Fibroblast of skin of left quadriceps (primary cell): Measurements from ENCODE around the gene DNAJB2.

Experiments
- DNase-seq, 2 experiments: peaks; one replicate each; pipeline ENCODE4 v3.0.0-alpha.2; 2013; ENCODE audit warnings: low read depth in 2 of 2

DNAJB2 gene

DNA sequence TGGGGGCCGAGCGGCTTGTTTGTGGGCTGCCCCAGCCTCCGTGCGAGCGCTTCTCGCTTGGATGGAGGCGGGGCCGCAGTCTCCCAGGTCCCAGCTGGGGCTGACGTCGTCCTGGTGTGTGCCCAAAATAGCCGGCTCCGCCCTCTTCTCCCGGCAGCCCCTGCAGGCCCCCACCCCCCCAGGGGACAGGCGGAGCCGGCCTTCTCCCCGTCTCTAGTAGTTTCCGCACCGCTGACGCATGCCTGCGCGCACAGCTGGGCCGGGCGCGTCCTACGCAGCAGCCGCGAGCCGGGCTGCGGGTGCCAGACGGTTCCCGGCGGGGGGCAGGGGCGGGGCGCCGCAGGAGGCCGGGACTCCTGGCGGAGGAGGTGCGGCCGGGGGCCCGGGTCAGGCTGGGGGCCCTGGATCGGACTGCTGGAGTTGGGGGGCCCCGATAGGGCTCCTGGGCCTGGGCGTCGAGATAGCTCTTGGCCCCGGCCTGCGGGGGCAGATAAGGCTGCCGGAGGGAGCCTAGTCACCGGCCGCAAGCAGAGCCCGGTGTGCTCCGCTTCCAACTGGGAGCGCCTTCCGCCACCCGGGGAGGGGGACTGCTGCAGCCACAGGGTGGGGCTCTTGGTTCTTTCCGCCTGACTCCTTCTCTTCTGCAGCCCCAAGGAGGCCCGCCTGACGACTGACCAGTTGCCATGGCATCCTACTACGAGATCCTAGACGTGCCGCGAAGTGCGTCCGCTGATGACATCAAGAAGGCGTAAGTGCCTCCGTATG lies at the start of gene DNAJB2:
Gene DNAJB2, plus strand, starts transcription at position 216 of the 765 bp plus-strand sequence. Its CDS starts 468 bp downstream, at position 684.
- DNase-seq, result peak; percentile 98 to 99

DNA sequence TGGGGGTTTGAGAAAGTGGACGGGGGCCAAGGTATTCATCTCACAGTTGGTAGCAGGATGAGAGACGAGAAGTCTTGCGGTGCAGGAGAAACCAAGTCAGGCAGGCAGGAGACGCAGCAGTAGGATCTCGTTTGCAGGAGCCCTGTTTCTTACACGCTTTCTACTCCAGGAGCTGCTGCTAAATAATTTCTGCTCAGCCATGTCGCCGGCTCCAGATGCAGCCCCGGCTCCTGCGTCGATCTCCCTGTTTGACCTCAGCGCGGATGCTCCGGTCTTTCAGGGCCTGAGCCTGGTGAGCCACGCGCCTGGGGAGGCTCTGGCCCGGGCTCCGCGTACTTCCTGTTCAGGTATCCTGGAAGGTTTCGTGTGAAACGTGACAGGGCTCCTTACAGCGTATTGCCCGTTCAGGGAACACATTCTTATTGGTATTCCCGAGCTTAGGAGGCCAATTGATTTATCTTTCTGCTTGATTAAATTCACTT lies 49.1 kb upstream of the DNAJB2 start:
- DNase-seq, result no peak

GRCh38 chr2:219234331-219234730 lies 44.8 kb upstream of the DNAJB2 start:
- DNase-seq, result no peak

GRCh38 chr2:219243291-219243761 lies 35.8 kb upstream of the DNAJB2 start:
- DNase-seq, result no peak

DNA sequence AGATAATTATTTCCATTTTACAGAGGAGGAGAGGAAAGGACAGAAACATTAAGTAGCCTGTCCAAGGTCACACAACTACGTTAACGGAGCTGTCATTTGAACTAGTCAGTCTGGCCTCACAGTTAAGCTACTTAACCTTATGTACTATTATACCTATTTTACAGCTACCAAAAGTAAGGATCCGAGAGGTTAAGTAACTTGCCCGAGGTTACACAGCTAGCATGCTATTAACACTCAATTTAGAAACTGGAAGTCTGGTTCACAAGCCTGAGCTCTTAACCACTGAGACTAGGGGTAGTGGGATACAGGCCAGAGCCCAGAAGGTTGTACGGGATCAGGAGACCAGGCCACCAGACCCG lies 34.4 kb upstream of the DNAJB2 start:
- no peak for DNase-seq

DNA sequence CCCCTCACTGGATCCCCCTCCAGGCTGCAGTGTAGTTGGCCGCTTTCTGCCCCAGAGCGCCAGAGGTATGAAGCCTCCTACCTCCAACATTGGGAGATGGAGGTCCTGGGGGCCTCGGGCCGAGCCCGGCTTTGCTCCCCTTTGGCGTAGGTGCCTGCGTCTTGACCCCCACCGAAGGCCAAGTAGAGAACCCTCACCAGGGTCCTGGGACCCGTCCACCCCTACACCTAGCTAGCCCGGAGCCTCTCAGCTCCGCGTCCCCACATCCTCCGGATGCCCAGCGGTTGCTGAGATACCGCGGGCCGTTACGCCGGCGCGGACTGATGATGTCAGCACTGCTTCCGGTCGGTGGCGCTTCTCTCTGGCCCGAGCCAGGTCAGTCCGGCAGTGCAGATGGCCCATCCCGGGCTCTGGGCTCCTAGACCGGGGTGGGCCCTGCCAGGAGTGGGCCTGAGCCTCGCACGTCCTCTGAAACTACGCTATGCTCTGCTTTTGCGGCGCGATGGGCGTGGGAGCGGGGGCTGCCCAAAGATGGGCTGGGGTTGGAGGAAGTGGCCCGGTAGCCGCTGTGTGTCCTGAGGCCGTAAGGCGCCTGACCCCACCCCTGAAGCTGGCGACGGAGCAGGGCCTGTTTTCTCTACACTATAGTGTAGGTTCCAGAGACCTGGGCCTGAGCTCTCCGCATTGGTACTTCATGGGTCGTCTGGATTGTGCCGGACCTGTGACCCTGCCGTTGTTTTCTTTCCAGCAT lies 33.8 kb upstream of the DNAJB2 start, which contains the start of the genes GLB1L and STK16:
Gene GLB1L, minus strand, starts transcription at position 297 of the 751 bp plus-strand sequence. CDS start 1,871 bp downstream, outside the sequence.
Gene STK16, plus strand, starts transcription at position 332 of the 751 bp plus-strand sequence. CDS start 521 bp downstream, outside the sequence.
- peak; percentile 73 to 74 for DNase-seq

DNA sequence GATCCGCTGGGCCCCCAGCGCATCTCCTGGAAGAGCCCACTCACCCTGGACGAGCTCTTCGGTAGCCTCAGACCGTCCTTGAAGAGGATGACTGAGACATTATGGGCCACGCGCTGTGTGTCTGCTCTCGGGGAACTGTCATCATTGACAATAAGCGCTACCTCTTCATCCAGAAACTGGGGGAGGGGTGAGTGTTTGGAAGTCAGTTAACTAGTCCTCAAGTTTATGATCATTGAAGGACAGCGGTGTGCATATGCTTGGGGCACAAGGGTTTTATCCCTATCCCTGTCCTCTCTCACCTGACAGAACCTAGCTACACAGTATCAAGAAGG lies 33.3 kb upstream of the DNAJB2 start:
- no peak for DNase-seq

- no peak for DNase-seq
Measured at GRCh38 chr2:219246559-219246958, 32.6 kb upstream of the DNAJB2 start.

DNA sequence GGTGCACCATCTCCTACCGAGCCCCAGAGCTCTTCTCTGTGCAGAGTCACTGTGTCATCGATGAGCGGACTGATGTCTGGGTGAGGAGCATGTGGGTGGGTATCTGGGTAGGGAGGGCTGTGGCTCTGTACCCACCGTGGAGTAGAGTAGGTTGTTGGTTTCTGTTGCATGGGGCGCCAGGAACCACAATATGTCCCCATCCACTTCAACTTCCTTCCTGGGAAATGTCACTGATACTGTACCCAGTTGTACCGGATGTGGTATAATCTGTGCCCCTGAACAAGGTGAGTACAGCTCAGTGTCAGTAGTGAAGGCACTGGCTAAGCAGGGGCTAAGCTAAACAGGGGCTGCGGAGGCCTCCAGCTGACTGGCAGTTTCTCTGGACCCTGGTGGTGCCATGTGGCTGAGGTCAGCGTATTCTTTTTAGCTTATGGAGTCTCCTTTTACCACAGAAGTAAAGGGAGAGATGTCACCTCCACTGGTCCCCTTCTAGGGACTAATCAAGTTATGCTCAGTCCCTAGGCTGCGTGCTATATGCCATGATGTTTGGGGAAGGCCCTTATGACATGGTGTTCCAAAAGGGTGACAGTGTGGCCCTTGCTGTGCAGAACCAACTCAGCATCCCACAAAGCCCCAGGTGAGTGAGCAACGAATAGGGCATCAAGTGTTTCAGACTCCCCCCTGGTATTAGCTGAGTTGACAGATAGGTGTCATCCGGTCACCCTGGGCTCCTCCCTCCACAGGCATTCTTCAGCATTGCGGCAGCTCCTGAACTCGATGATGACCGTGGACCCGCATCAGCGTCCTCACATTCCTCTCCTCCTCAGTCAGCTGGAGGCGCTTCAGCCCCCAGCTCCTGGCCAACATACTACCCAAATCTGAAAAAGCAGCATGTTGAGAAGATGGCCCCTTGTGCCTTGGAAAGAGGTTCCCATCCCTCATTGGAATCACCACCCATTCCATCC lies 31.2 kb upstream of the DNAJB2 start:
- no peak for DNase-seq

GRCh38 chr2:219248845-219249202 lies 30.3 kb upstream of the DNAJB2 start:
- no peak for DNase-seq

DNA sequence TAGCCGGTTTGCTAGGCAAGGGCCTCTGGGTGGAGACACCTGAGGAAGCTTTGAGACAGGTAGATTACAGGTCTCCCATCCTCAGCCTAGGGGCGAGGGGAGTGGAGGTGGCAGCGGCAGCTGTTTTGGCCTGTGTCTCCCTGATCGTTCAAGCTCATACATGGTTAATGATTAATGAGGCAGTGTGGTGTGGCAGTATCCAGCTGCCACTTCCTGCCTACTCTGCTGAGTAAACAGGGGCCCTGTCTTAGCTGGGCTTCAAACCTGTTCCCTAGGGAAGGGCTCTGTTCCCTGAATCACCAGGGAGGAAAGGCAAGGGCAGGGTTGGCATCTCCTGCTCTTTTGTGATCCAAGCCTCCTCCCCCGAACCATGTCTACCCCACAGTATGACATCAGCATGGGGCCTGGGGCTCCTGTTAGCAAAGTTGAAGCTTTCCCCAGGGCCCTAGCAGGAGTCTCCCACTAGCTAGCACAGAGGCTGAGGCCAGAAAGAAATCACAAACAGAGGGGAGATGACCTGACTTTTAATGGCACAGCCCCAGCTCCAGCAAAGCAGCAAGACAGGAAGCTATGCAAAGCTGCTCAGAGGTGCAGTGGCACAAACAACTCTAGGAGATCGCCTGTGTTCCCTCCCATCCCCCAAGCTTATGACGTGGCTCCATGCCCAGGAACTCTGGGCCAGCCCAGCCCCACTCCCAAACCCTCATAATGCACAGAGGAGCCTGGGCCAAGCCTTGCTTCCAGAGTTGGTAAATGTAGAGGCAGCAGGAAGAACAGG lies 29.8 kb upstream of the DNAJB2 start:
- DNase-seq, result peak; percentile 49 to 53

- DNase-seq, result no peak
Measured at GRCh38 chr2:219250049-219250781, 29.0 kb upstream of the DNAJB2 start.

DNA sequence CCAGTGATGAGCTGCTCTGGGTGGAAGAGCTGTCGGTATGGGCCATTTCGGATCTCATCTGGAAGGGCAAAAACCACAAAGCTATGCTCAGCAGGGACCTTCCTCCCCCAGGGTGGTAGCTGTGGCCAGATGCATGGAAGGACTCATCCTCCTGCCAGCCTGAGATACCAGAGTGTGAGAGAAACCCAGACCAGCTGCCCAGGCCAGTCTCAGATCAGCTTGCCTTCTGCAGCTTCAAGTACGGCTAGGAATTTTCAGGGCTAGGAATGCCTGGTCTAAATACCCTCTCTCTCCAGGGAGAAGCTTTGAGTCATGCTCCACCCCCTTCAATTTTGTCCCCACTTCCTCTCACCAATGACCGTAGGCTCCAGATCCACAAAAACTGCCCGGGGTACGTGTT lies 27.5 kb upstream of the DNAJB2 start:
- no peak for DNase-seq

DNA sequence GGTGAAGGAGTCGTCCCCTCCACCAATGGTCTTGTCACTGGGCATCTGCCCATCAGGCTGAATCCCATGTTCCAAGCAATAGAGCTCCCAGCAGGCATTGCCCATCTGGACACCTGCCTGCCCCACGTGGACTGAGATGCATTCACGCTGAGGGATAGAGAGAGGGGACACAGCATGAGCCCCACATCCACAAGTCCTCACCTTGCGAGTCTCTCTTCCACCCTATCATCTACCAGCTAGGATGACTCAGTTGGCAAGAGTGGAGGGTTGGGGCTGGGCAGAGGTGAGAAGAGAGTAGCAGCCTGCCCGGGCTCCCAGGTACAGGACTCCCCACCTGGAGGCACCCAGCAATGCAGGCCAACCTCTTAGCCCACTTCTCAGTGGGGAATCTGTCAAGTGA lies 27.1 kb upstream of the DNAJB2 start:
- no peak for DNase-seq

- no peak for DNase-seq
Measured at GRCh38 chr2:219252570-219252899, 26.6 kb upstream of the DNAJB2 start.

DNA sequence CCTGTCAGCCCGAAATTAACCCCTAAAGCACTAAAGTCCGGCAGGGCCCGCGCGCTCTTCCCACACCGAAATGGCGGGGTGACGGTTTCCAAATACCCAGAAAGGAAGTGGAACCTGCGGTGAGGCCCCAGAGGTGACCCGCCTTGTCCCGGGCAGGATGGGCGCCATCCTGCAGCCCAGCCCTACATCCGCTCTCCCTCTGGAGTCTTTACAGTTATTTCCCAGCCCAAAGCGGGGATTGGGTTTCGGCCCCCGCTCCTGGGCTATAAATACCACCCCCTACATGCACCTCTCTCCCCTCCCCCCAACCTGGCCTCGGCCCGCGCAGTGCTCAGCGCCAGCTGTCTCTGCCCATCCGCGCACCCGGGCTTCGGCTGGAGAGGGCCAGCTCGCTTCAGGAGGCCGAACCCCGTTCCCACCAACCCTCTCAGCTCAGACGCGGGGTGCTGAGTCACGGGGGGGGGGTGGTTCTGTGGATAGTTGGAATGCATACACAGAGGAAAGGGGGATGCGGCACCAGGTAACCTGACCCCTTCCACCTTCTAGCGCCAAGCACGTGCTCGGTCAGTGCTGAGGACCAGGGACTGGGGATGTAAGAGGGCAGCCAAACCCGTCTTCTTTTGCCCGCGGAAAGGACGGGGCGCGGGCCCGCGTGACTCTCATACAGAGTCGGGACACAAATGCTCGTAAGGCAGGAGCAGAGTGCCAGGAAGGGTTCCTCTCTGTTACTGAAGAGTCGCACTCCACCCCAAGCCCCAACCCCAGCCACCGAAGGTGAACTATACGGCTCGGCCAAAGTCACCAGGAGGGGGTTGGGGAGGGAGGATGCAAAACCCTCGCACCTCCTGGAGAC lies 26.0 kb upstream of the DNAJB2 start, which contains the start of gene TUBA4B:
Gene TUBA4B, plus strand, starts transcription at position 344 of the 853 bp plus-strand sequence. Its CDS starts 165 bp downstream, at position 509.
- DNase-seq, result no peak

DNA sequence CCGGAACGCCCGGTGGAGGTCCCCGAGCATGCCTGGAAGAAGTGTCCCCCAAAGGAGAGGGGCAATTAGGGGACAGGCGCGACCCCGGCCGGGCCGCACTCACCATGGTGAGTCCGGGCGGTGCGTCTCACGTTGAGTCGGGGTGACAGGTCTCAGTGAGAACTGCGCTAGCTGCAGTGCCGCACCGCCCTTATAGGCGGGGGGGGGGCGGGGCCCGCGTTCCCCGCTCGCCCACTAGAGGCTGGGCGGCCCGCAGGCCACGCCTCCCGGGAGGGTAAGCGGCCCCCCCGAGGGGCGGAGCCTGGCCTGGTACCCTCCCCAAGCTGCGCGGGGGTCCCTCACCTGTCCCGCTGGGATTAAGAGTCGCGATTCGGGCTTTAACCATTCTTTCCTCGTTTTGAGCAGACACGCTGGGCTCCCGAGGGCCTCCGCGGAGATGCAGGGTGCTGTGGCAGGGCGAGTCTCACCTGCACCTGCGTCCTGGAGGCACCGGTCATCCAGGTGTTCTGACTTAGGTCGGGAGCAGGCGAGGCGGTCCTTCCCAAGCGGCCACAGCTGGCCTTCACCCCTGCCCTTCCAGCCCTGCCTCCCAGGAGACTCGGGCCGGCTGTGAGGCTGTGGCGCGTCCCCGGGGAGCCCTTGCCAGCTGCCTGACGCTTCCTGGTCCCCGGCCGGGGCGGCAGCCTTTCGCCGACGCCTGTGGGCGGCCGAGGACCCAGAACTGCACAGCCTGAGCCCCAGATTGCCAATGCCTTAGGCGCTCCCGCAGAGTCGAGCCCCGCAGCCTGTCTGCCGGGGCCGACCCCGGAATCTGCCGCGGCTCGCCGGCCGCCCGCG lies 25.2 kb upstream of the DNAJB2 start, which contains the start of gene TUBA4A:
Gene TUBA4A, minus strand, starts transcription at position 166 of the 837 bp plus-strand sequence. Its CDS starts 60 bp downstream, at position 106.
- no peak for DNase-seq

DNA sequence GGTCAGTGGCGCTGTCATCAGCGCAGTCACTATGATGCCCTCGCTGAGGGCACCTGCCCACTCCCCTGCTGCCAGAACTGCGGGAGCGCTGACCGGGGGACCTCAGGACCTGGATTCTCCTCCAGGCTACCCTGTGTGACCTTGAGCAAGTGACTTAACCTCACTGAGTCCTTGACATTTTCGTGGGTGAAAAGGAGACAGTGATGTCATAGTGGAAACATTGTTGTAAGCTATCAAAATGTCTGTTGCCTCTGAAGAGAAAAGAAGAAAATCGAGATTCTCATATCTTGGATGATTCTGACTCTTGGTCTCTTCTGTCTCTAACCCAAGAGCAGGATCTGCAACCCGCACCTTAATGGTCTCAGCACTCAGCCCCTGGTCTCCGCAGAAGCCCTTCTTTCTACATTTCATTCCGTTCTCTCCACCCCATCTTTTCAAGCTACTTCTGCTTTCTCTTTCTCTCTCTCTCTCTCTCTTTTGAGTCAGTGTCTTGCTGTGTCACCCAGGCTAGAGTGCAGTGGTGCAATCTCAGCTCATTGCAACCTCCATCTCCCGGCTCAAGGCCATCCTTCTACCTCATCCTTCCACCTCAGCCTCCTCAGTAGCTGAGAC lies 24.5 kb upstream of the DNAJB2 start:
- no peak for DNase-seq
